WTC11 (cell line): ENCODE data around the gene BORCS6. TPM values are rescaled to one million over a fixed set of nuclear protein-coding genes. Genes with fewer than 3 reads are reported as not detected.

ENCODE experiments used
- ATAC-seq: fragments of 200-7000 bp; cut with Tn5 transposase; 2 replicates; pipeline ENCODE4 v1.10.0; 2021; ENCODE audit warnings: mild to moderate bottlenecking, moderate library complexity
- CTCF ChIA-PET: fragments of 300-600 bp; sonication (Branson Sonifier 250); formaldehyde crosslinking; loops from one replicate; lab custom pipeline; 2021; ENCODE audit warnings: antibody characterized with exemption; lab: Charles Lee
- POLR2A ChIA-PET: fragments of 350-600 bp; sonication (Branson Sonifier 250); formaldehyde crosslinking; loops from one replicate; lab custom pipeline; 2021; ENCODE audit warnings: antibody characterized with exemption; lab: Charles Lee
- DNase-seq: peaks from one replicate; pipeline ENCODE4 v3.0.0; 2021; ENCODE audit warnings: low spot score
- H3K27ac Mint-ChIP-seq: 2 replicates; pipeline ENCODE4 v1.8.0; 2021; ENCODE audit warnings: mixed read lengths
- H3K27me3 Mint-ChIP-seq: 2 replicates; pipeline ENCODE4 v1.8.0; 2021; ENCODE audit warnings: low read depth, mild to moderate bottlenecking, moderate library complexity, mixed read lengths
- H3K36me3 Mint-ChIP-seq: 2 replicates; pipeline ENCODE4 v1.8.0; 2021; ENCODE audit warnings: mixed read lengths
- H3K4me1 Mint-ChIP-seq: 2 replicates; pipeline ENCODE4 v1.8.0; 2022; ENCODE audit warnings: mixed read lengths
- H3K4me3 Mint-ChIP-seq: 2 replicates; pipeline ENCODE4 v1.8.0; 2021; ENCODE audit warnings: mild to moderate bottlenecking, moderate library complexity, mixed read lengths
- H3K9me3 Mint-ChIP-seq: 2 replicates; pipeline ENCODE4 v1.8.0; 2021; ENCODE audit warnings: mixed read lengths
- ATF1 ChIP-seq: sonication (generic); formaldehyde crosslinking; IDR thresholded peaks from 2 replicates; pipeline ENCODE4 v1.8.1; 2023; ENCODE audit warnings: mild to moderate bottlenecking, moderate library complexity, missing genetic modification reagents
- EMX1 ChIP-seq: fragments of 250-450 bp; sonication (Bioruptor Pico); IDR thresholded peaks from 2 replicates; pipeline ENCODE4 v1.8.0; 2021; ENCODE audit warnings: mild to moderate bottlenecking
- ESRRA ChIP-seq: sonication (generic); formaldehyde crosslinking; IDR thresholded peaks from 2 replicates; pipeline ENCODE4 v1.8.1; 2022; ENCODE audit warnings: mild to moderate bottlenecking, missing genetic modification reagents, borderline replicate concordance
- FOXP1 ChIP-seq: sonication (generic); formaldehyde crosslinking; IDR thresholded peaks from 2 replicates; pipeline ENCODE4 v1.8.0; 2022; ENCODE audit warnings: missing genetic modification reagents, mild to moderate bottlenecking, moderate library complexity, borderline replicate concordance
- KAT7 ChIP-seq: sonication (generic); formaldehyde crosslinking; IDR thresholded peaks from 2 replicates; pipeline ENCODE4 v1.8.1; 2023; ENCODE audit warnings: missing genetic modification reagents, mild to moderate bottlenecking, borderline replicate concordance
- PRRX2 ChIP-seq: fragments of 250-450 bp; sonication (Bioruptor Pico); IDR thresholded peaks from 2 replicates; pipeline ENCODE4 v1.8.0; 2021; ENCODE audit warnings: mild to moderate bottlenecking
- SMAD4 ChIP-seq: sonication (generic); formaldehyde crosslinking; IDR thresholded peaks from 2 replicates; pipeline ENCODE4 v1.8.0; 2022; ENCODE audit warnings: mild to moderate bottlenecking, missing genetic modification reagents
- TEAD4 ChIP-seq: sonication (generic); formaldehyde crosslinking; IDR thresholded peaks from 2 replicates; pipeline ENCODE4 v1.8.0; 2022; ENCODE audit warnings: mild to moderate bottlenecking, missing genetic modification reagents
- ZBTB21 ChIP-seq: sonication (generic); formaldehyde crosslinking; IDR thresholded peaks from 2 replicates; pipeline ENCODE4 v1.8.1; 2023; ENCODE audit warnings: mild to moderate bottlenecking, missing genetic modification reagents, borderline replicate concordance
- total RNA-seq: library from RNA; stranded (reverse); gene quantifications from 3 replicates; pipeline ENCODE4 v1.2.3, GENCODE V29; 2021
- TF ChIP-seq, protein P1 (sequence below): sonication (generic); formaldehyde crosslinking; conservative IDR thresholded peaks from 2 replicates; pipeline ENCODE4 v1.8.1; 2022; ENCODE audit warnings: mild to moderate bottlenecking, missing genetic modification reagents
- TF ChIP-seq, protein P2 (sequence below): sonication (generic); formaldehyde crosslinking; IDR thresholded peaks from 2 replicates; pipeline ENCODE4 v1.8.1; 2022; ENCODE audit warnings: low read depth, mild to moderate bottlenecking, moderate library complexity, missing genetic modification reagents, borderline replicate concordance
- TF ChIP-seq, protein P3 (sequence below): fragments of 250-450 bp; sonication (Bioruptor Pico); IDR thresholded peaks from 2 replicates; pipeline ENCODE4 v1.9.0; 2021; ENCODE audit warnings: mild to moderate bottlenecking
- TF ChIP-seq, protein P4 (sequence below): sonication (generic); formaldehyde crosslinking; IDR thresholded peaks from 2 replicates; pipeline ENCODE4 v1.8.1; 2023; ENCODE audit warnings: mild to moderate bottlenecking, missing genetic modification reagents, borderline replicate concordance
- TF ChIP-seq, protein P5 (sequence below): sonication (generic); formaldehyde crosslinking; IDR thresholded peaks from 2 replicates; pipeline ENCODE4 v1.8.0; 2022; ENCODE audit warnings: mild to moderate bottlenecking, missing genetic modification reagents
- TF ChIP-seq, protein P6 (sequence below): sonication (generic); formaldehyde crosslinking; IDR thresholded peaks from 2 replicates; pipeline ENCODE4 v1.8.0; 2022; ENCODE audit warnings: mild to moderate bottlenecking, missing genetic modification reagents
- TF ChIP-seq, protein P7 (sequence below): sonication (generic); formaldehyde crosslinking; IDR thresholded peaks from 2 replicates; pipeline ENCODE4 v1.8.0; 2022; ENCODE audit warnings: missing genetic modification reagents

Gene BORCS6
- total RNA-seq, 1 experiment from 2014 or later, result 5.6 TPM

DNA sequence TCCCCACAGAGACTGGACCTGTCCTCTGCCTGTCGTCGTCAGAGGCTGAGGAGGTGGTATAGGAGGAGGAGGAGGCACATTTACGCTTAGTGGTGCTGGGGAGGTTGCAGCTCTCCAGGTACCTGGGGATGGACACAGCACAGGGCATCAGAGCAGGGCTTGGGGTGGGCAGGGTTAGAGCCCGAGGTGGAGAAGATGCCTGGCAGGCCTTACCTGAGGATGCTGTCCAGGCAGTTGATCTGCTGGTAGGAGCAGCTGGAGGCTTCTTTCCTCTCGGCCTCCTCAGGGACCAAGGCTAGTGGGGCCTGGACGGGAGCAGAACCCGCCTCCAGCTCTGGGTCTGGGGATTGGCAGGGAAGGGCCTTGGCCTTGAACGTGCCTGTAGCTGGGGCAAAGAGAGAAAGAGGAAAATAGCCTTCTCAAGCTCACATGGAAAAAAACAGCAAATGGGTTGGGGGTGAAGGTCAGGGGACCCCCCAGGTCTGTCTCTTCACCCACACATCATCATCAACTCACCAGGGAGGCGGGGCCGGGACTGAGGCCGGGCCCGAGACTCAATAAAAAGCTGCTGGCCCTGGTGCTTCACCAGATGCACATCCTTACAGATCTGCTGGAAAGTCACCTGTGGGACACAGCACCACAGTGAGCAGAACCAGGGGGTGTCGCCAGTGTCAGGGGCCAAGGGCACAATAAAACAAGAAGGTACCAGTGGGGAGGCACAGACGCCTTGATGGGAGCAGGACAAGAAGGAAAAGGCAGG lies 43.4 kb downstream of the BORCS6 start (continued):
- TF ChIP-seq, protein P1, sequence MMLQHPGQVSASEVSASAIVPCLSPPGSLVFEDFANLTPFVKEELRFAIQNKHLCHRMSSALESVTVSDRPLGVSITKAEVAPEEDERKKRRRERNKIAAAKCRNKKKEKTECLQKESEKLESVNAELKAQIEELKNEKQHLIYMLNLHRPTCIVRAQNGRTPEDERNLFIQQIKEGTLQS (CRISPR knock-in tag), result no peak
- no peak for TF ChIP-seq EMX1
- no peak for TF ChIP-seq PRRX2
- TF ChIP-seq ATF1, result no peak

DNA sequence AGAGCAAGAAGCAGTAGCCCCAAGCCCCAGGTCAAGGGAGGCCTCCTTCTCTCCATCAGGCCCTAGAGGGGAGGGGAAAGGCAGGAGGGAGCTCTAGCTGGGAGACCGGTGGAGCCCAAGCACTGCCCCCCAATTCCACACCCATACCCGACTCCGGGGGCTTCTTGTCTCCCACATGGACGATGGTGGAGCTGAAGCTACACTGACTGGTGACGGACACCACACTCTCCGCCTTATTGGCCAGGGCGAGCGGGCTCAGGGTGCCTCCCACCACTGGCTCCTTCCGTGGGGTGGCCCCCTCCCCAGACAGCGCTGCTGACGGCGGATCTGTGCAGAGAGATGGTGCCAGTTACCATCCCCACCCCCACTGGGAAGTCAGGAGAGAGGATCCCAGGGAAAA lies 44.2 kb downstream of the BORCS6 start:
- Mint-ChIP-seq H3K27ac (no peak overlapping the region), H3K4me1 (no peaks in the 10 kb centered on the region), H3K9me3 (no peaks in the 10 kb centered on the region), H3K27me3 (no peaks in the 10 kb centered on the region), H3K36me3 (peaks cover 44% of the 10 kb centered on the region), H3K4me3 (no peak overlapping the region)
- ATAC-seq (no peak), DNase-seq (no peak)
- TF ChIP-seq, protein P2, sequence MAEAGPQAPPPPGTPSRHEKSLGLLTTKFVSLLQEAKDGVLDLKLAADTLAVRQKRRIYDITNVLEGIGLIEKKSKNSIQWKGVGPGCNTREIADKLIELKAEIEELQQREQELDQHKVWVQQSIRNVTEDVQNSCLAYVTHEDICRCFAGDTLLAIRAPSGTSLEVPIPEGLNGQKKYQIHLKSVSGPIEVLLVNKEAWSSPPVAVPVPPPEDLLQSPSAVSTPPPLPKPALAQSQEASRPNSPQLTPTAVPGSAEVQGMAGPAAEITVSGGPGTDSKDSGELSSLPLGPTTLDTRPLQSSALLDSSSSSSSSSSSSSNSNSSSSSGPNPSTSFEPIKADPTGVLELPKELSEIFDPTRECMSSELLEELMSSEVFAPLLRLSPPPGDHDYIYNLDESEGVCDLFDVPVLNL (CRISPR knock-in tag), result no peak
- TF ChIP-seq ESRRA (no peak), PRRX2 (no peak), TEAD4 (CRISPR knock-in tag) (no peak)
- TF ChIP-seq, protein P3, sequence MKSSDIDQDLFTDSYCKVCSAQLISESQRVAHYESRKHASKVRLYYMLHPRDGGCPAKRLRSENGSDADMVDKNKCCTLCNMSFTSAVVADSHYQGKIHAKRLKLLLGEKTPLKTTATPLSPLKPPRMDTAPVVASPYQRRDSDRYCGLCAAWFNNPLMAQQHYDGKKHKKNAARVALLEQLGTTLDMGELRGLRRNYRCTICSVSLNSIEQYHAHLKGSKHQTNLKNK (CRISPR knock-in tag), result no peak
- ChIA-PET POLR2A (interaction anchor here (0.6 kb wide), 1 partner anchor 31 kb away, joined by 3 read pairs; no protein-coding TSS in a partner anchor), CTCF (no interaction called here)

DNA sequence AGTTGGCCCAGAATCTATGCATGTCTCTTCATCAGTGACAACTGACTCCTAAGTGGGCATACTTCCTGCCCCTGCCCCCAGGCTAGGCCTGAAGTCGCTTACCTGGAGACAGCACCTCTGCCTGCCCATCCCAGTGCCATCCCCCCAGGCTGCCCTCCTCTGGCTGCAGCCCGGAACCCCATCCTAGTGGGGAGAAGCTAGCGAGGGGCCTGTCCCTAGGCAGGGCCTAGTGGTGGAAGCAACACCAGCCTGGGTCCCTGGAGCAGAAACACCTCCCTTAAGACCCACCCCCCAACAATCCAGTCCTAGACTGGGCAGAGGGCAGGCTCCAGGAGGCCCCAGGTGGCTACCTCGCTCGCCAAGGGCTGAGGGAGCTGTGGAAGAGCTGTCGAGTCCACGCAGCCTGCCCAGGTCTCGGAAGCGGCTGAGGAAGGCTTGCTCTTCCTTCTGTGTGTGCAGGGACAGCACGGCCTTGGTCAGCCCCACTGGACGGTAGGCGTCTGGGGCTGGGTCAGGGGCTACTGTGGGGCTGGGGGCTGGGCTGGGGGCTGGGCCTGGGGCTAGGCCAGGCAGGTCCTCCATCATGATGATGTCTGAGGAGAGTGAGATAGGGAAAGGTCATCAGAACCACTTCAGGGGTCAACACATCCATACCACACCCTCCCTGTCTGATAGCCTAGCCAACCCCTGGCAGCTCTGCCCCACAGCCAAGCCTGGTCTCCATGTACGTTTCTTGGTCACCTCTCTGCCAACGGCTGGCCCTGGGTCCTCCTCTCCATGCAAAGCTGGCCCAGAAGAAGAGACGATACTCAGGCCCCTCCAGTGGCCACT lies 45.4 kb downstream of the BORCS6 start:
- no peak overlapping the region for H3K27ac Mint-ChIP-seq
- DNase-seq (no peak), ATAC-seq (no peak)
- peaks cover 44% of the 10 kb centered on the region for H3K36me3 Mint-ChIP-seq
- H3K4me3 Mint-ChIP-seq, result no peak overlapping the region
- TF ChIP-seq SMAD4, result no peak
- TF ChIP-seq, protein P4, sequence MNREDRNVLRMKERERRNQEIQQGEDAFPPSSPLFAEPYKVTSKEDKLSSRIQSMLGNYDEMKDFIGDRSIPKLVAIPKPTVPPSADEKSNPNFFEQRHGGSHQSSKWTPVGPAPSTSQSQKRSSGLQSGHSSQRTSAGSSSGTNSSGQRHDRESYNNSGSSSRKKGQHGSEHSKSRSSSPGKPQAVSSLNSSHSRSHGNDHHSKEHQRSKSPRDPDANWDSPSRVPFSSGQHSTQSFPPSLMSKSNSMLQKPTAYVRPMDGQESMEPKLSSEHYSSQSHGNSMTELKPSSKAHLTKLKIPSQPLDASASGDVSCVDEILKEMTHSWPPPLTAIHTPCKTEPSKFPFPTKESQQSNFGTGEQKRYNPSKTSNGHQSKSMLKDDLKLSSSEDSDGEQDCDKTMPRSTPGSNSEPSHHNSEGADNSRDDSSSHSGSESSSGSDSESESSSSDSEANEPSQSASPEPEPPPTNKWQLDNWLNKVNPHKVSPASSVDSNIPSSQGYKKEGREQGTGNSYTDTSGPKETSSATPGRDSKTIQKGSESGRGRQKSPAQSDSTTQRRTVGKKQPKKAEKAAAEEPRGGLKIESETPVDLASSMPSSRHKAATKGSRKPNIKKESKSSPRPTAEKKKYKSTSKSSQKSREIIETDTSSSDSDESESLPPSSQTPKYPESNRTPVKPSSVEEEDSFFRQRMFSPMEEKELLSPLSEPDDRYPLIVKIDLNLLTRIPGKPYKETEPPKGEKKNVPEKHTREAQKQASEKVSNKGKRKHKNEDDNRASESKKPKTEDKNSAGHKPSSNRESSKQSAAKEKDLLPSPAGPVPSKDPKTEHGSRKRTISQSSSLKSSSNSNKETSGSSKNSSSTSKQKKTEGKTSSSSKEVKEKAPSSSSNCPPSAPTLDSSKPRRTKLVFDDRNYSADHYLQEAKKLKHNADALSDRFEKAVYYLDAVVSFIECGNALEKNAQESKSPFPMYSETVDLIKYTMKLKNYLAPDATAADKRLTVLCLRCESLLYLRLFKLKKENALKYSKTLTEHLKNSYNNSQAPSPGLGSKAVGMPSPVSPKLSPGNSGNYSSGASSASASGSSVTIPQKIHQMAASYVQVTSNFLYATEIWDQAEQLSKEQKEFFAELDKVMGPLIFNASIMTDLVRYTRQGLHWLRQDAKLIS (CRISPR knock-in tag), result no peak
- no peak for TF ChIP-seq FOXP1
- TF ChIP-seq, protein P5, sequence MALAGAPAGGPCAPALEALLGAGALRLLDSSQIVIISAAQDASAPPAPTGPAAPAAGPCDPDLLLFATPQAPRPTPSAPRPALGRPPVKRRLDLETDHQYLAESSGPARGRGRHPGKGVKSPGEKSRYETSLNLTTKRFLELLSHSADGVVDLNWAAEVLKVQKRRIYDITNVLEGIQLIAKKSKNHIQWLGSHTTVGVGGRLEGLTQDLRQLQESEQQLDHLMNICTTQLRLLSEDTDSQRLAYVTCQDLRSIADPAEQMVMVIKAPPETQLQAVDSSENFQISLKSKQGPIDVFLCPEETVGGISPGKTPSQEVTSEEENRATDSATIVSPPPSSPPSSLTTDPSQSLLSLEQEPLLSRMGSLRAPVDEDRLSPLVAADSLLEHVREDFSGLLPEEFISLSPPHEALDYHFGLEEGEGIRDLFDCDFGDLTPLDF, result no peak
- TF ChIP-seq ZBTB21, result no peak
- TF ChIP-seq, protein P6, sequence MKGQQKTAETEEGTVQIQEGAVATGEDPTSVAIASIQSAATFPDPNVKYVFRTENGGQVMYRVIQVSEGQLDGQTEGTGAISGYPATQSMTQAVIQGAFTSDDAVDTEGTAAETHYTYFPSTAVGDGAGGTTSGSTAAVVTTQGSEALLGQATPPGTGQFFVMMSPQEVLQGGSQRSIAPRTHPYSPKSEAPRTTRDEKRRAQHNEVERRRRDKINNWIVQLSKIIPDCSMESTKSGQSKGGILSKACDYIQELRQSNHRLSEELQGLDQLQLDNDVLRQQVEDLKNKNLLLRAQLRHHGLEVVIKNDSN, result no peak
- TF ChIP-seq, protein P7, sequence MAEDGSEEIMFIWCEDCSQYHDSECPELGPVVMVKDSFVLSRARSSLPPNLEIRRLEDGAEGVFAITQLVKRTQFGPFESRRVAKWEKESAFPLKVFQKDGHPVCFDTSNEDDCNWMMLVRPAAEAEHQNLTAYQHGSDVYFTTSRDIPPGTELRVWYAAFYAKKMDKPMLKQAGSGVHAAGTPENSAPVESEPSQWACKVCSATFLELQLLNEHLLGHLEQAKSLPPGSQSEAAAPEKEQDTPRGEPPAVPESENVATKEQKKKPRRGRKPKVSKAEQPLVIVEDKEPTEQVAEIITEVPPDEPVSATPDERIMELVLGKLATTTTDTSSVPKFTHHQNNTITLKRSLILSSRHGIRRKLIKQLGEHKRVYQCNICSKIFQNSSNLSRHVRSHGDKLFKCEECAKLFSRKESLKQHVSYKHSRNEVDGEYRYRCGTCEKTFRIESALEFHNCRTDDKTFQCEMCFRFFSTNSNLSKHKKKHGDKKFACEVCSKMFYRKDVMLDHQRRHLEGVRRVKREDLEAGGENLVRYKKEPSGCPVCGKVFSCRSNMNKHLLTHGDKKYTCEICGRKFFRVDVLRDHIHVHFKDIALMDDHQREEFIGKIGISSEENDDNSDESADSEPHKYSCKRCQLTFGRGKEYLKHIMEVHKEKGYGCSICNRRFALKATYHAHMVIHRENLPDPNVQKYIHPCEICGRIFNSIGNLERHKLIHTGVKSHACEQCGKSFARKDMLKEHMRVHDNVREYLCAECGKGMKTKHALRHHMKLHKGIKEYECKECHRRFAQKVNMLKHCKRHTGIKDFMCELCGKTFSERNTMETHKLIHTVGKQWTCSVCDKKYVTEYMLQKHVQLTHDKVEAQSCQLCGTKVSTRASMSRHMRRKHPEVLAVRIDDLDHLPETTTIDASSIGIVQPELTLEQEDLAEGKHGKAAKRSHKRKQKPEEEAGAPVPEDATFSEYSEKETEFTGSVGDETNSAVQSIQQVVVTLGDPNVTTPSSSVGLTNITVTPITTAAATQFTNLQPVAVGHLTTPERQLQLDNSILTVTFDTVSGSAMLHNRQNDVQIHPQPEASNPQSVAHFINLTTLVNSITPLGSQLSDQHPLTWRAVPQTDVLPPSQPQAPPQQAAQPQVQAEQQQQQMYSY, result no peak
- no peak for TF ChIP-seq KAT7 (CRISPR knock-in tag)
- no peaks in the 10 kb centered on the region for H3K27me3 Mint-ChIP-seq
- H3K9me3 Mint-ChIP-seq, result no peaks in the 10 kb centered on the region
- H3K4me1 Mint-ChIP-seq, result no peaks in the 10 kb centered on the region
- ChIA-PET POLR2A (no interaction called here), CTCF (no interaction called here)
